H1 (cell line): ENCODE data around the gene DIAPH1. TPM values are rescaled to one million over a fixed set of nuclear protein-coding genes. Genes with fewer than 3 reads are reported as not detected.

Experiments
- CTCF ChIA-PET: fragments of 300-600 bp; sonication (Branson Sonifier 250); formaldehyde crosslinking; loops from one replicate; lab custom pipeline; 2021; ENCODE audit not compliant: partially characterized antibody; lab: Charles Lee
- POLR2A ChIA-PET: fragments of 300-600 bp; sonication (Branson Sonifier 250); formaldehyde crosslinking; loops from one replicate; lab custom pipeline; 2021; ENCODE audit warnings: inconsistent platforms; ENCODE audit not compliant: partially characterized antibody; lab: Charles Lee
- DNase-seq, 2 experiments: peaks; one replicate each; pipeline versions ENCODE4 v3.0.0 to v3.0.0-alpha.2; 2010 to 2022; ENCODE audit warnings: low spot score in 2 of 2, low read depth in 1 of 2, mixed read lengths in 1 of 2
- FAIRE-seq: peaks from 2 replicates; lab custom pipeline; 2011; peaks lifted over from hg19 to GRCh38; lab: Jason Lieb, UNC
- H2AFZ ChIP-seq: 2 replicates; pipeline ENCODE4 v1.8.1; 2012; ENCODE audit warnings: low read length, inconsistent platforms
- H2AK5ac ChIP-seq: 2 replicates; pipeline ENCODE4 v1.6.1; 2013; ENCODE audit warnings: low read depth, low read length
- H2BK120ac ChIP-seq: replicated peaks from 2 replicates; pipeline ENCODE3; 2013; ENCODE audit warnings: low read depth, low read length, inconsistent platforms
- H2BK12ac ChIP-seq: 2 replicates; pipeline ENCODE4 v1.6.1; 2013; ENCODE audit warnings: low read depth, low read length
- H2BK15ac ChIP-seq: 2 replicates; pipeline ENCODE4 v1.6.1; 2013; ENCODE audit warnings: low read length
- H2BK20ac ChIP-seq: 2 replicates; pipeline ENCODE4 v1.6.1; 2013; ENCODE audit warnings: low read length
- H2BK5ac ChIP-seq: 2 replicates; pipeline ENCODE4 v1.6.1; 2013; ENCODE audit warnings: low read depth, low read length
- H3K14ac ChIP-seq: 2 replicates; pipeline ENCODE4 v1.6.1; 2013; ENCODE audit warnings: inconsistent platforms; ENCODE audit not compliant: insufficient read length
- H3K18ac ChIP-seq: 2 replicates; pipeline ENCODE4 v1.6.1; 2013; ENCODE audit warnings: low read length; ENCODE audit errors: extremely low read depth
- H3K23ac ChIP-seq: 2 replicates; pipeline ENCODE4 v1.6.1; 2013; ENCODE audit warnings: inconsistent platforms; ENCODE audit not compliant: insufficient read length
- H3K23me2 ChIP-seq: 2 replicates; pipeline ENCODE4 v1.6.1; 2013; ENCODE audit warnings: low read depth, low read length
- H3K27ac ChIP-seq: 2 replicates; pipeline ENCODE4 v1.6.1; 2011; ENCODE audit warnings: low read depth, low read length, inconsistent platforms
- H3K27me3 ChIP-seq, 4 experiments: replicated peaks in 1 of 4; 1 replicate in 1 of 4; 2 replicates in 3 of 4; pipeline versions ENCODE4 v1.6.1 to v1.8.1; 2011 to 2013; ENCODE audit warnings: low read length in 3 of 4, mild to moderate bottlenecking in 3 of 4, inconsistent platforms in 2 of 4, mixed read lengths in 2 of 4, moderate library complexity in 1 of 4; ENCODE audit not compliant: control insufficient read depth in 3 of 4, insufficient read depth in 3 of 4; ENCODE audit errors: extremely low read depth in 1 of 4
- H3K36me3 ChIP-seq, 4 experiments: 2 replicates each; pipeline versions ENCODE4 v1.6.1 to v1.8.1; 2011 to 2013; ENCODE audit warnings: mild to moderate bottlenecking in 4 of 4, low read length in 3 of 4, moderate library complexity in 2 of 4, control low read depth in 1 of 4, inconsistent platforms in 1 of 4; ENCODE audit not compliant: insufficient read depth in 4 of 4, control insufficient read depth in 2 of 4
- H3K4ac ChIP-seq: replicated peaks from 2 replicates; pipeline ENCODE3; 2013; ENCODE audit warnings: low read length, low read depth, mixed read lengths, inconsistent platforms; ENCODE audit not compliant: insufficient read length
- H3K4me1 ChIP-seq, 4 experiments: replicated peaks in 1 of 4; 1 replicate in 1 of 4; 2 replicates in 3 of 4; pipeline versions ENCODE4 v1.6.1 to v1.8.1; 2011 to 2013; ENCODE audit warnings: low read length in 3 of 4, inconsistent platforms in 2 of 4, mixed read lengths in 1 of 4; ENCODE audit not compliant: insufficient read depth in 4 of 4, control insufficient read depth in 3 of 4
- H3K4me2 ChIP-seq, 2 experiments: 2 replicates each; pipeline versions ENCODE4 v1.6.1 to v1.8.1; 2011 to 2013; ENCODE audit warnings: low read depth in 2 of 2, low read length in 2 of 2, control low read depth in 1 of 2, inconsistent platforms in 1 of 2, mild to moderate bottlenecking in 1 of 2; ENCODE audit not compliant: insufficient read depth in 1 of 2
- H3K4me3 ChIP-seq, 4 experiments: fragments of 200-600, 300-600 bp in 1 of 4; sonication (generic), shearing (Covaris generic), sonication (Bioruptor Twin) in 1 of 4; 2 replicates each; pipeline versions ENCODE4 v1.5.1 to v1.8.1; 2011 to 2016; ENCODE audit warnings: low read length in 4 of 4, low read depth in 3 of 4, control low read depth in 2 of 4, inconsistent platforms in 2 of 4, mild to moderate bottlenecking in 2 of 4, mixed read lengths in 1 of 4, moderate library complexity in 1 of 4; ENCODE audit not compliant: insufficient read depth in 2 of 4; ENCODE audit errors: extremely low read depth in 1 of 4
- H3K56ac ChIP-seq: replicated peaks from 2 replicates; pipeline ENCODE3; 2013; ENCODE audit warnings: low read depth, mild to moderate bottlenecking, mixed read lengths, low read length, inconsistent platforms; ENCODE audit not compliant: insufficient read length
- H3K79me1 ChIP-seq: 2 replicates; pipeline ENCODE4 v1.6.1; 2013; ENCODE audit warnings: low read depth, low read length, control low read depth
- H3K79me2 ChIP-seq, 2 experiments: 2 replicates each; pipeline versions ENCODE4 v1.6.1 to v1.8.1; 2012 to 2013; ENCODE audit warnings: low read length in 2 of 2, mild to moderate bottlenecking in 2 of 2, inconsistent platforms in 1 of 2; ENCODE audit not compliant: insufficient read depth in 2 of 2, control insufficient read depth in 1 of 2
- H3K9ac ChIP-seq, 4 experiments: replicated peaks in 1 of 4; 1 replicate in 1 of 4; 2 replicates in 3 of 4; pipeline versions ENCODE4 v1.6.1 to v1.8.1; 2011 to 2013; ENCODE audit warnings: low read depth in 3 of 4, low read length in 3 of 4, control low read depth in 2 of 4, mild to moderate bottlenecking in 2 of 4, moderate library complexity in 2 of 4, inconsistent platforms in 1 of 4; ENCODE audit errors: extremely low read depth in 1 of 4
- H3K9me3 ChIP-seq, 2 experiments: 2 replicates each; pipeline versions ENCODE4 v1.6.1 to v1.8.1; 2012 to 2013; ENCODE audit warnings: mild to moderate bottlenecking in 2 of 2, moderate library complexity in 2 of 2, control low read depth in 1 of 2, inconsistent platforms in 1 of 2, low read depth in 1 of 2, low read length in 1 of 2, mixed read lengths in 1 of 2; ENCODE audit not compliant: insufficient read depth in 2 of 2
- H4K20me1 ChIP-seq, 2 experiments: replicated peaks in 1 of 2; 2 replicates each; pipeline versions ENCODE3 to v1.8.1; 2011 to 2013; ENCODE audit warnings: inconsistent platforms in 2 of 2, low read length in 2 of 2, mild to moderate bottlenecking in 1 of 2; ENCODE audit not compliant: insufficient read depth in 2 of 2, control insufficient read depth in 1 of 2
- H4K5ac ChIP-seq: 2 replicates; pipeline ENCODE4 v1.6.1; 2013; ENCODE audit warnings: low read length, low read depth, mixed read lengths, inconsistent platforms; ENCODE audit not compliant: insufficient read length
- H4K8ac ChIP-seq: 2 replicates; pipeline ENCODE4 v1.8.0; 2013; ENCODE audit warnings: mild to moderate bottlenecking, moderate library complexity, low read length, inconsistent platforms; ENCODE audit not compliant: insufficient read depth; ENCODE audit errors: extremely low read depth
- H4K91ac ChIP-seq: replicated peaks from 2 replicates; pipeline ENCODE3; 2013; ENCODE audit warnings: low read length, mixed read lengths, inconsistent platforms; ENCODE audit not compliant: insufficient read length
- CHD1 ChIP-seq: IDR thresholded peaks from 2 replicates; pipeline ENCODE4 v1.6.1; 2012; ENCODE audit warnings: low read depth, low read length, improper control_type of control experiment
- EP300 ChIP-seq, 2 experiments: IDR thresholded peaks; 1 replicate in 1 of 2; 2 replicates in 1 of 2; pipeline ENCODE4 v1.6.1; 2011 to 2012; ENCODE audit warnings: low read depth in 2 of 2, low read length in 2 of 2, mild to moderate bottlenecking in 2 of 2, borderline replicate concordance in 1 of 2, inconsistent platforms in 1 of 2, moderate library complexity in 1 of 2
- FOSL1 ChIP-seq: IDR thresholded peaks from 2 replicates; pipeline ENCODE4 v1.6.1; 2011; ENCODE audit warnings: mild to moderate bottlenecking, low read depth, low read length, moderate library complexity; ENCODE audit not compliant: insufficient read depth
- GABPA ChIP-seq: IDR thresholded peaks from 2 replicates; pipeline ENCODE4 v1.6.1; 2011; ENCODE audit warnings: mild to moderate bottlenecking, low read length, moderate library complexity, borderline replicate concordance; ENCODE audit not compliant: insufficient read depth
- KDM1A ChIP-seq: fragments of 200-600, 300-600 bp; sonication (generic); IDR thresholded peaks from 2 replicates; pipeline ENCODE4 v1.7.1; 2016; ENCODE audit warnings: mild to moderate bottlenecking, low read length, borderline replicate concordance
- SIX5 ChIP-seq: IDR thresholded peaks from 2 replicates; pipeline ENCODE4 v1.6.1; 2011; ENCODE audit warnings: mild to moderate bottlenecking, low read depth, low read length
- SP1 ChIP-seq: IDR thresholded peaks from 2 replicates; pipeline ENCODE4 v1.6.1; 2011; ENCODE audit warnings: low read depth, low read length
- TAF7 ChIP-seq: optimal IDR thresholded peaks from 2 replicates; pipeline ENCODE3; 2011; ENCODE audit warnings: low read depth, mild to moderate bottlenecking, inconsistent platforms, low read length, moderate library complexity, borderline replicate concordance
- TBP ChIP-seq: IDR thresholded peaks from 2 replicates; pipeline ENCODE4 v1.6.1; 2011; ENCODE audit warnings: low read depth, low read length, improper control_type of control experiment
- YY1 ChIP-seq: IDR thresholded peaks from 2 replicates; pipeline ENCODE4 v1.6.1; 2011; ENCODE audit warnings: low read depth, mild to moderate bottlenecking, low read length
- ZNF274 ChIP-seq: IDR thresholded peaks from 2 replicates; pipeline ENCODE4 v1.7.0; 2012; ENCODE audit warnings: low read length, borderline replicate concordance; ENCODE audit errors: extremely low read depth
- WGBS, 2 experiments: shearing (Covaris generic) in 1 of 2; methylation state at CpG; one replicate each; pipeline versions ENCODE4 v1.1.6 to v1.1.7; 2013 to 2015; ENCODE audit warnings: low lambda C conversion rate in 2 of 2, mixed read lengths in 2 of 2, inconsistent platforms in 1 of 2, low coverage in 1 of 2, missing lambda C conversion rate in 1 of 2; ENCODE audit not compliant: insufficient replicate concordance in 2 of 2, insufficient coverage in 1 of 2, insufficient read length in 1 of 2; ENCODE audit errors: extremely low coverage in 1 of 2, missing lambda C conversion rate in 1 of 2; 5-methylcytosine and 5-hydroxymethylcytosine counted together
- polyA plus RNA-seq, 7 experiments: library from polyadenylated mRNA; depleted of rRNA in 3 of 7; stranded (reverse) in 5 of 7; unstranded in 2 of 7; fragments of >200 nt in 5 of 7; fragments of 200-250 nt in 2 of 7; gene quantifications; 1 replicate in 5 of 7; 2 replicates in 1 of 7; 4 replicates in 1 of 7; pipeline versions ENCODE4 v1.2.1 to v1.2.3, GENCODE V29; 2011 to 2013; ENCODE audit warnings: missing spikeins in 2 of 7, mixed read lengths in 2 of 7
- total RNA-seq: library from RNA; stranded (reverse); fragmentation: NEBNext Ultra II Directional; extraction: Animal tissue kit (Norgen Biotek cat#: 25700); gene quantifications from 2 replicates; pipeline ENCODE4 v1.2.1, GENCODE V29; 2021
- TF ChIP-seq, protein P1 (sequence below): IDR thresholded peaks from 2 replicates; pipeline ENCODE4 v1.6.1; 2012; ENCODE audit warnings: inconsistent platforms

DIAPH1 gene
- total and polyA plus RNA-seq, 2 of the 8 experiments (the other 6 are each of a cell fraction or from before 2014, with no cell fraction given): 61.2 to 114 TPM

DNA sequence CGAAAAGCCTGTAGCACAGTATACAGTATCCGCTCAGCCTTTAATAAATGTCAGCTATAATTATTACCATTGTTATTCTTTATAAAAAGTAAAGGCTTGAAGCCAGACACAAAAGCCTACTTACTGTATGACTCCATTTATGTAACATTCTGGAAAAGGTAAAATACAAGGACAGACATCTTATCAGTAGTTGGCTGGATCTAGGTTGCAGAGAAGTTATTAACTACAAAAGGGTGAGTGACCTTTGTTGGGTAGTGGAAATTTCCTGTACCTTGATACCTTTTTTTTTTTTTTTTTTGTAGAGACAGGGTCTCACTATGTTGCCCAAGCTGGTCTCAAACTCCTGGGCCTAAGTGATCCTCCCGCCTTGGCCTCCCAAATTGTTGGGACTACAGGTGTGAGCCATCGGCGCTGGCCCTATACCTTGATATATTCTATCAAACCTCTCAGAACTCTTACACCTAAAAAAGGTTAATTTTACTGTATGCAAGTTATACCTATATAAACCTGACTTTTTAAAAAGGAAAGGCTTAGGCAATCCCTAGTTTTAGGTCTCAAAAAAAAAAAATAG is 11.9 kb upstream of the DIAPH1 start:
- peaks cover 0 to 2% (median 0%) of the 10 kb centered on the region in 4 experiments; a peak in 1 of 7 replicates for H3K4me1 ChIP-seq
- H3K9ac ChIP-seq: no peak overlapping the region
- H3K9me3 ChIP-seq: no peaks in the 10 kb centered on the region
- H3K27me3 ChIP-seq: no peaks in the 10 kb centered on the region
- H4K8ac ChIP-seq: no peak overlapping the region
- H4K91ac ChIP-seq: no peak overlapping the region
- H3K4me2 ChIP-seq: no peak overlapping the region
- no peak for FAIRE-seq
- H2AFZ ChIP-seq: no peak overlapping the region
- no peak overlapping the region for H3K23ac ChIP-seq
- no peaks in the 10 kb centered on the region for H3K23me2 ChIP-seq
- WGBS, 2 experiments: 91% methylated on average over 5 of the region's 5 CpGs; no CpG with 5 or more reads in 1 of the 2 experiments
- no peak overlapping the region for H2BK20ac ChIP-seq
- no peak overlapping the region for H2BK15ac ChIP-seq
- H2BK120ac ChIP-seq: no peak overlapping the region
- no peak overlapping the region for H3K14ac ChIP-seq
- H3K27ac ChIP-seq: no peak overlapping the region
- H4K5ac ChIP-seq: no peak overlapping the region
- no peak overlapping the region for H3K18ac ChIP-seq
- H3K4me3 ChIP-seq: no peak overlapping the region
- no peak overlapping the region for H3K56ac ChIP-seq
- no peak overlapping the region for H2AK5ac ChIP-seq
- H3K4ac ChIP-seq: no peak overlapping the region
- peaks cover 7 to 39% of the 10 kb centered on the region in 2 experiments for H3K79me2 ChIP-seq
- POLR2A ChIA-PET: interaction anchor here (0.7 to 1.5 kb wide), 4 partner anchors 10 to 46 kb away, joined by 3 to 4 read pairs (median 3); no protein-coding TSS in a partner anchor
- H2BK12ac ChIP-seq: no peak overlapping the region
- DNase-seq: no peak
- no peak overlapping the region for H2BK5ac ChIP-seq
- H3K36me3 ChIP-seq: peaks cover 20 to 49% (median 24%) of the 10 kb centered on the region in 4 experiments; a peak in 7 of 8 replicates
- H3K79me1 ChIP-seq: peaks cover 8% of the 10 kb centered on the region; the same call in 1 of the 2 replicates
- CTCF ChIA-PET: interaction anchor here (1.0 to 10.3 kb wide), 10 partner anchors 9 to 196 kb away, joined by 3 to 117 read pairs (median 4); partner anchors contain the start of genes DIAPH1 and FCHSD1
- H4K20me1 ChIP-seq: peaks cover 1 to 3% of the 10 kb centered on the region in 2 experiments
- TF ChIP-seq, protein P1, sequence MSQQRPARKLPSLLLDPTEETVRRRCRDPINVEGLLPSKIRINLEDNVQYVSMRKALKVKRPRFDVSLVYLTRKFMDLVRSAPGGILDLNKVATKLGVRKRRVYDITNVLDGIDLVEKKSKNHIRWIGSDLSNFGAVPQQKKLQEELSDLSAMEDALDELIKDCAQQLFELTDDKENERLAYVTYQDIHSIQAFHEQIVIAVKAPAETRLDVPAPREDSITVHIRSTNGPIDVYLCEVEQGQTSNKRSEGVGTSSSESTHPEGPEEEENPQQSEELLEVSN: no peak
- TF ChIP-seq GABPA (no peak), KDM1A (no peak), TBP (no peak), SIX5 (no peak), YY1 (no peak), SP1 (no peak), TAF7 (no peak), CHD1 (no peak), EP300 (IDR thresholded peaks at IDR 0.05; ENCODE audit: borderline replicate concordance in 1 of 2, low read depth in 2 of 2, low read length in 2 of 2) (no peak), FOSL1 (no peak), ZNF274 (no peak)
